ENCODE results near the gene CAMTA1. TPM values are rescaled to one million over a fixed set of nuclear protein-coding genes. Genes with fewer than 3 reads are reported as not detected.

CAMTA1 gene
- polyA plus RNA-seq, 2 donors = 61.1 to 75.0 TPM

GRCh38 chr1:7438921-7439655 is 653.8 kb downstream of the CAMTA1 start:
- WGBS, 2 donors = 90 to 92% methylated on average over 22 of the region's 22 CpGs
- no peak overlapping the region for H3K27ac ChIP-seq (ENCODE audit: low read depth in 2 of 2, low read length in 1 of 2)
- H3K4me1 ChIP-seq (ENCODE audit: control insufficient read depth in 2 of 2, insufficient read depth in 2 of 2, low read length in 1 of 2) = no peaks in the 10 kb centered on the region
- H3K27me3 ChIP-seq (ENCODE audit: control insufficient read depth in 1 of 2, insufficient read depth in 2 of 2, low read length in 2 of 2) = no peaks in the 10 kb centered on the region
- no peak overlapping the region for H3K4me3 ChIP-seq (ENCODE audit: low read depth in 1 of 2, low read length in 2 of 2)
- peaks cover 0 to 1% of the 10 kb centered on the region in 2 donors for H3K9me3 ChIP-seq (ENCODE audit: control insufficient read depth in 2 of 2, insufficient read depth in 1 of 2, low read depth in 1 of 2, low read length in 1 of 2)
- no peaks in the 10 kb centered on the region for H3K36me3 ChIP-seq (ENCODE audit: control insufficient read depth in 2 of 2, insufficient read depth in 2 of 2, low read length in 1 of 2)

- Histone ChIP-seq H3K9me3 (ENCODE audit: control insufficient read depth in 2 of 2, insufficient read depth in 1 of 2, low read depth in 1 of 2, low read length in 1 of 2) (no peaks in the 10 kb centered on the region), H3K4me3 (ENCODE audit: low read depth in 1 of 2, low read length in 2 of 2) (no peak overlapping the region), H3K27ac (ENCODE audit: low read depth in 2 of 2, low read length in 1 of 2) (no peak overlapping the region), H3K27me3 (ENCODE audit: control insufficient read depth in 1 of 2, insufficient read depth in 2 of 2, low read length in 2 of 2) (no peaks in the 10 kb centered on the region), H3K36me3 (ENCODE audit: control insufficient read depth in 2 of 2, insufficient read depth in 2 of 2, low read length in 1 of 2) (no peaks in the 10 kb centered on the region), H3K4me1 (ENCODE audit: control insufficient read depth in 2 of 2, insufficient read depth in 2 of 2, low read length in 1 of 2) (no peaks in the 10 kb centered on the region)
- 70 to 79% methylated on average over 13 of the region's 13 CpGs for WGBS, 2 donors
These were observed 654.9 kb downstream of the CAMTA1 start for GRCh38 chr1:7440154-7440553.

- Histone ChIP-seq H3K27ac (ENCODE audit: low read depth in 2 of 2, low read length in 1 of 2) (no peak overlapping the region), H3K9me3 (ENCODE audit: control insufficient read depth in 2 of 2, insufficient read depth in 1 of 2, low read depth in 1 of 2, low read length in 1 of 2) (no peaks in the 10 kb centered on the region), H3K27me3 (ENCODE audit: control insufficient read depth in 1 of 2, insufficient read depth in 2 of 2, low read length in 2 of 2) (no peaks in the 10 kb centered on the region), H3K4me1 (ENCODE audit: control insufficient read depth in 2 of 2, insufficient read depth in 2 of 2, low read length in 1 of 2) (no peaks in the 10 kb centered on the region), H3K36me3 (ENCODE audit: control insufficient read depth in 2 of 2, insufficient read depth in 2 of 2, low read length in 1 of 2) (no peaks in the 10 kb centered on the region), H3K4me3 (ENCODE audit: low read depth in 1 of 2, low read length in 2 of 2) (no peak overlapping the region)
- 65 to 71% methylated on average over 16 of the region's 16 CpGs for WGBS, 2 donors
These were observed 656.0 kb downstream of the CAMTA1 start for GRCh38 chr1:7441143-7441841.

GRCh38 chr1:7442036-7442435 is 656.8 kb downstream of the CAMTA1 start:
- no peaks in the 10 kb centered on the region for H3K9me3 ChIP-seq (ENCODE audit: control insufficient read depth in 2 of 2, insufficient read depth in 1 of 2, low read depth in 1 of 2, low read length in 1 of 2)
- no peaks in the 10 kb centered on the region for H3K4me1 ChIP-seq (ENCODE audit: control insufficient read depth in 2 of 2, insufficient read depth in 2 of 2, low read length in 1 of 2)
- no peaks in the 10 kb centered on the region for H3K27me3 ChIP-seq (ENCODE audit: control insufficient read depth in 1 of 2, insufficient read depth in 2 of 2, low read length in 2 of 2)
- H3K36me3 ChIP-seq (ENCODE audit: control insufficient read depth in 2 of 2, insufficient read depth in 2 of 2, low read length in 1 of 2) = no peaks in the 10 kb centered on the region
- no peak overlapping the region for H3K4me3 ChIP-seq (ENCODE audit: low read depth in 1 of 2, low read length in 2 of 2)
- no peak overlapping the region for H3K27ac ChIP-seq (ENCODE audit: low read depth in 2 of 2, low read length in 1 of 2)
- WGBS, 2 donors = 93 to 95% methylated on average over 9 of the region's 9 CpGs

- WGBS, 2 donors = 90 to 93% methylated on average over 6 of the region's 6 CpGs
- Histone ChIP-seq H3K4me1 (ENCODE audit: control insufficient read depth in 2 of 2, insufficient read depth in 2 of 2, low read length in 1 of 2) (no peaks in the 10 kb centered on the region), H3K9me3 (ENCODE audit: control insufficient read depth in 2 of 2, insufficient read depth in 1 of 2, low read depth in 1 of 2, low read length in 1 of 2) (no peaks in the 10 kb centered on the region), H3K36me3 (ENCODE audit: control insufficient read depth in 2 of 2, insufficient read depth in 2 of 2, low read length in 1 of 2) (no peaks in the 10 kb centered on the region), H3K4me3 (ENCODE audit: low read depth in 1 of 2, low read length in 2 of 2) (no peak overlapping the region), H3K27ac (ENCODE audit: low read depth in 2 of 2, low read length in 1 of 2) (no peak overlapping the region), H3K27me3 (ENCODE audit: control insufficient read depth in 1 of 2, insufficient read depth in 2 of 2, low read length in 2 of 2) (no peaks in the 10 kb centered on the region)
These were observed 657.7 kb downstream of the CAMTA1 start for GRCh38 chr1:7442918-7443317.

- no peak overlapping the region for H3K4me3 ChIP-seq (ENCODE audit: low read depth in 1 of 2, low read length in 2 of 2)
- H3K4me1 ChIP-seq (ENCODE audit: control insufficient read depth in 2 of 2, insufficient read depth in 2 of 2, low read length in 1 of 2) = no peaks in the 10 kb centered on the region
These were observed 659.1 kb downstream of the CAMTA1 start for GRCh38 chr1:7444363-7444762.

GRCh38 chr1:7447093-7447492 is 661.8 kb downstream of the CAMTA1 start:
- H3K4me1 ChIP-seq (ENCODE audit: control insufficient read depth in 2 of 2, insufficient read depth in 2 of 2, low read length in 1 of 2) = no peaks in the 10 kb centered on the region
- 69 to 70% methylated on average over 9 of the region's 9 CpGs for WGBS, 2 donors
- H3K27ac ChIP-seq (ENCODE audit: low read depth in 2 of 2, low read length in 1 of 2) = no peak overlapping the region
- H3K4me3 ChIP-seq (ENCODE audit: low read depth in 1 of 2, low read length in 2 of 2) = no peak overlapping the region
- no peaks in the 10 kb centered on the region for H3K36me3 ChIP-seq (ENCODE audit: control insufficient read depth in 2 of 2, insufficient read depth in 2 of 2, low read length in 1 of 2)
- no peaks in the 10 kb centered on the region for H3K9me3 ChIP-seq (ENCODE audit: control insufficient read depth in 2 of 2, insufficient read depth in 1 of 2, low read depth in 1 of 2, low read length in 1 of 2)
- H3K27me3 ChIP-seq (ENCODE audit: control insufficient read depth in 1 of 2, insufficient read depth in 2 of 2, low read length in 2 of 2) = no peaks in the 10 kb centered on the region

More at GRCh38 chr1:7444363-7444762, 659.1 kb downstream of the CAMTA1 start:
- Histone ChIP-seq H3K27ac (ENCODE audit: low read depth in 2 of 2, low read length in 1 of 2) (no peak overlapping the region), H3K27me3 (ENCODE audit: control insufficient read depth in 1 of 2, insufficient read depth in 2 of 2, low read length in 2 of 2) (no peaks in the 10 kb centered on the region), H3K36me3 (ENCODE audit: control insufficient read depth in 2 of 2, insufficient read depth in 2 of 2, low read length in 1 of 2) (no peaks in the 10 kb centered on the region), H3K9me3 (ENCODE audit: control insufficient read depth in 2 of 2, insufficient read depth in 1 of 2, low read depth in 1 of 2, low read length in 1 of 2) (no peaks in the 10 kb centered on the region)
- 50 to 66% methylated on average over 4 of the region's 4 CpGs for WGBS, 2 donors

GRCh38 chr1:7447736-7448135 is 662.5 kb downstream of the CAMTA1 start:
- Histone ChIP-seq H3K36me3 (ENCODE audit: control insufficient read depth in 2 of 2, insufficient read depth in 2 of 2, low read length in 1 of 2) (no peaks in the 10 kb centered on the region), H3K4me3 (ENCODE audit: low read depth in 1 of 2, low read length in 2 of 2) (no peak overlapping the region), H3K9me3 (ENCODE audit: control insufficient read depth in 2 of 2, insufficient read depth in 1 of 2, low read depth in 1 of 2, low read length in 1 of 2) (no peaks in the 10 kb centered on the region), H3K27me3 (ENCODE audit: control insufficient read depth in 1 of 2, insufficient read depth in 2 of 2, low read length in 2 of 2) (no peaks in the 10 kb centered on the region), H3K27ac (ENCODE audit: low read depth in 2 of 2, low read length in 1 of 2) (no peak overlapping the region), H3K4me1 (ENCODE audit: control insufficient read depth in 2 of 2, insufficient read depth in 2 of 2, low read length in 1 of 2) (no peaks in the 10 kb centered on the region)
- whole genome bisulfite sequencing, 2 donors = 78 to 88% methylated on average over 6 of the region's 6 CpGs

- Histone ChIP-seq H3K36me3 (ENCODE audit: control insufficient read depth in 2 of 2, insufficient read depth in 2 of 2, low read length in 1 of 2) (no peaks in the 10 kb centered on the region), H3K4me1 (ENCODE audit: control insufficient read depth in 2 of 2, insufficient read depth in 2 of 2, low read length in 1 of 2) (no peaks in the 10 kb centered on the region)
These were observed 663.7 kb downstream of the CAMTA1 start for GRCh38 chr1:7448986-7449385.

GRCh38 chr1:7449750-7450149 is 664.5 kb downstream of the CAMTA1 start:
- WGBS, 2 donors = 91 to 92% methylated on average over 7 of the region's 7 CpGs
- Histone ChIP-seq H3K4me1 (ENCODE audit: control insufficient read depth in 2 of 2, insufficient read depth in 2 of 2, low read length in 1 of 2) (no peaks in the 10 kb centered on the region), H3K9me3 (ENCODE audit: control insufficient read depth in 2 of 2, insufficient read depth in 1 of 2, low read depth in 1 of 2, low read length in 1 of 2) (no peaks in the 10 kb centered on the region), H3K27me3 (ENCODE audit: control insufficient read depth in 1 of 2, insufficient read depth in 2 of 2, low read length in 2 of 2) (no peaks in the 10 kb centered on the region), H3K4me3 (ENCODE audit: low read depth in 1 of 2, low read length in 2 of 2) (no peak overlapping the region), H3K27ac (ENCODE audit: low read depth in 2 of 2, low read length in 1 of 2) (no peak overlapping the region), H3K36me3 (ENCODE audit: control insufficient read depth in 2 of 2, insufficient read depth in 2 of 2, low read length in 1 of 2) (no peaks in the 10 kb centered on the region)

More at GRCh38 chr1:7448986-7449385, 663.7 kb downstream of the CAMTA1 start:
- WGBS, 2 donors = 83 to 90% methylated on average over 10 of the region's 10 CpGs
- no peak overlapping the region for H3K27ac ChIP-seq (ENCODE audit: low read depth in 2 of 2, low read length in 1 of 2)
- H3K9me3 ChIP-seq (ENCODE audit: control insufficient read depth in 2 of 2, insufficient read depth in 1 of 2, low read depth in 1 of 2, low read length in 1 of 2) = no peaks in the 10 kb centered on the region
- no peak overlapping the region for H3K4me3 ChIP-seq (ENCODE audit: low read depth in 1 of 2, low read length in 2 of 2)
- no peaks in the 10 kb centered on the region for H3K27me3 ChIP-seq (ENCODE audit: control insufficient read depth in 1 of 2, insufficient read depth in 2 of 2, low read length in 2 of 2)
